Measurements from ENCODE around the gene CACNA2D2. TPM values are rescaled to one million over a fixed set of nuclear protein-coding genes. Genes with fewer than 3 reads are reported as not detected.
A peak's percentile ranks its signal among the peaks of the same experiment; 100 is the strongest.
"Not testable (repeated sequence)": the region's sequence is repeated elsewhere in the genome, so short reads cannot be mapped to it uniquely, and the experiment has no call there.

The CACNA2D2 gene
- total RNA-seq, 1 donor, result 1.5 TPM

- Histone ChIP-seq H3K4me1 (ENCODE audit: insufficient read depth, low read length) (peaks cover 7% of the 10 kb centered on the region), H3K4me3 (ENCODE audit: low read length) (no peak overlapping the region), H3K9me3 (ENCODE audit: low read depth, low read length) (no peaks in the 10 kb centered on the region), H3K27me3 (ENCODE audit: insufficient read depth, low read length) (no peaks in the 10 kb centered on the region)
Observed at GRCh38 chr3:50516440-50516871, 13.0 kb upstream of the CACNA2D2 start.

- Histone ChIP-seq H3K4me3 (ENCODE audit: low read length) (no peak overlapping the region), H3K9me3 (ENCODE audit: low read depth, low read length) (no peaks in the 10 kb centered on the region), H3K4me1 (ENCODE audit: insufficient read depth, low read length) (peaks cover 7% of the 10 kb centered on the region), H3K27me3 (ENCODE audit: insufficient read depth, low read length) (no peaks in the 10 kb centered on the region)
Observed at GRCh38 chr3:50515565-50516439, 12.4 kb upstream of the CACNA2D2 start.

- H3K9me3 ChIP-seq (ENCODE audit: low read depth, low read length); H3K27me3 ChIP-seq (ENCODE audit: insufficient read depth, low read length); H3K4me3 ChIP-seq (ENCODE audit: low read length); H3K4me1 ChIP-seq (ENCODE audit: insufficient read depth, low read length): not testable (repeated sequence)
Observed at GRCh38 chr3:50512908-50513307, 9.5 kb upstream of the CACNA2D2 start.

- peaks cover 7% of the 10 kb centered on the region for H3K4me1 ChIP-seq (ENCODE audit: insufficient read depth, low read length)
Observed at GRCh38 chr3:50512131-50512530, 8.7 kb upstream of the CACNA2D2 start.

GRCh38 chr3:50510325-50510724 lies 6.9 kb upstream of the CACNA2D2 start:
- Histone ChIP-seq H3K4me3 (ENCODE audit: low read length) (no peak overlapping the region), H3K9me3 (ENCODE audit: low read depth, low read length) (no peaks in the 10 kb centered on the region), H3K4me1 (ENCODE audit: insufficient read depth, low read length) (no peaks in the 10 kb centered on the region), H3K27me3 (ENCODE audit: insufficient read depth, low read length) (no peaks in the 10 kb centered on the region)

More at GRCh38 chr3:50512131-50512530, 8.7 kb upstream of the CACNA2D2 start:
- Histone ChIP-seq H3K27me3 (ENCODE audit: insufficient read depth, low read length) (no peaks in the 10 kb centered on the region), H3K9me3 (ENCODE audit: low read depth, low read length) (no peaks in the 10 kb centered on the region), H3K4me3 (ENCODE audit: low read length) (no peak overlapping the region)

GRCh38 chr3:50509715-50510114 lies 6.3 kb upstream of the CACNA2D2 start:
- Histone ChIP-seq H3K27me3 (ENCODE audit: insufficient read depth, low read length) (peaks cover under 1% of the 10 kb centered on the region), H3K4me1 (ENCODE audit: insufficient read depth, low read length) (no peaks in the 10 kb centered on the region), H3K9me3 (ENCODE audit: low read depth, low read length) (no peaks in the 10 kb centered on the region), H3K4me3 (ENCODE audit: low read length) (no peak overlapping the region)

- H3K4me3 ChIP-seq (ENCODE audit: low read length), result no peak overlapping the region
- H3K4me1 ChIP-seq (ENCODE audit: insufficient read depth, low read length), result peaks cover 4% of the 10 kb centered on the region
- H3K27me3 ChIP-seq (ENCODE audit: insufficient read depth, low read length), result peaks cover 10% of the 10 kb centered on the region
- H3K9me3 ChIP-seq (ENCODE audit: low read depth, low read length), result no peaks in the 10 kb centered on the region
Observed at GRCh38 chr3:50508821-50509220, 5.4 kb upstream of the CACNA2D2 start.

- Histone ChIP-seq H3K4me1 (ENCODE audit: insufficient read depth, low read length) (peaks cover 14% of the 10 kb centered on the region), H3K9me3 (ENCODE audit: low read depth, low read length) (no peaks in the 10 kb centered on the region), H3K27me3 (ENCODE audit: insufficient read depth, low read length) (peaks cover 21% of the 10 kb centered on the region)
Observed at GRCh38 chr3:50506169-50506568, 2.7 kb upstream of the CACNA2D2 start.

GRCh38 chr3:50504681-50505080 lies 1.2 kb upstream of the CACNA2D2 start:
- Histone ChIP-seq H3K4me3 (ENCODE audit: low read length) (no peak overlapping the region), H3K27me3 (ENCODE audit: insufficient read depth, low read length) (peaks cover 21% of the 10 kb centered on the region), H3K4me1 (ENCODE audit: insufficient read depth, low read length) (peaks cover 14% of the 10 kb centered on the region), H3K9me3 (ENCODE audit: low read depth, low read length) (no peaks in the 10 kb centered on the region)

More at GRCh38 chr3:50506169-50506568, 2.7 kb upstream of the CACNA2D2 start:
- H3K4me3 ChIP-seq (ENCODE audit: low read length), result no peak overlapping the region

GRCh38 chr3:50502584-50503423 lies 630 bp downstream of the CACNA2D2 start:
- peak overlapping the region; percentile 35 for H3K4me3 ChIP-seq (ENCODE audit: low read length)
- H3K9me3 ChIP-seq (ENCODE audit: low read depth, low read length), result no peaks in the 10 kb centered on the region

GRCh38 chr3:50502225-50502583 lies 1.2 kb downstream of the CACNA2D2 start:
- H3K27me3 ChIP-seq (ENCODE audit: insufficient read depth, low read length), result peaks cover 21% of the 10 kb centered on the region
- H3K4me1 ChIP-seq (ENCODE audit: insufficient read depth, low read length), result peaks cover 14% of the 10 kb centered on the region
- H3K9me3 ChIP-seq (ENCODE audit: low read depth, low read length), result no peaks in the 10 kb centered on the region
- H3K4me3 ChIP-seq (ENCODE audit: low read length), result no peak overlapping the region

More at GRCh38 chr3:50502584-50503423, 630 bp downstream of the CACNA2D2 start:
- Histone ChIP-seq H3K27me3 (ENCODE audit: insufficient read depth, low read length) (peaks cover 21% of the 10 kb centered on the region), H3K4me1 (ENCODE audit: insufficient read depth, low read length) (peaks cover 14% of the 10 kb centered on the region)

- Histone ChIP-seq H3K9me3 (ENCODE audit: low read depth, low read length) (no peaks in the 10 kb centered on the region), H3K4me3 (ENCODE audit: low read length) (no peak overlapping the region), H3K4me1 (ENCODE audit: insufficient read depth, low read length) (no peaks in the 10 kb centered on the region), H3K27me3 (ENCODE audit: insufficient read depth, low read length) (no peaks in the 10 kb centered on the region)
Observed at GRCh38 chr3:50495609-50496423, 7.6 kb downstream of the CACNA2D2 start.

GRCh38 chr3:50494126-50494525 lies 9.3 kb downstream of the CACNA2D2 start:
- no peaks in the 10 kb centered on the region for H3K9me3 ChIP-seq (ENCODE audit: low read depth, low read length)
- no peaks in the 10 kb centered on the region for H3K4me1 ChIP-seq (ENCODE audit: insufficient read depth, low read length)
- H3K27me3 ChIP-seq (ENCODE audit: insufficient read depth, low read length), result no peaks in the 10 kb centered on the region
- no peak overlapping the region for H3K4me3 ChIP-seq (ENCODE audit: low read length)

- no peak overlapping the region for H3K4me3 ChIP-seq (ENCODE audit: low read length)
Observed at GRCh38 chr3:50493623-50494022, 9.8 kb downstream of the CACNA2D2 start.

More at GRCh38 chr3:50493623-50494022, 9.8 kb downstream of the CACNA2D2 start:
- Histone ChIP-seq H3K27me3 (ENCODE audit: insufficient read depth, low read length) (no peaks in the 10 kb centered on the region), H3K4me1 (ENCODE audit: insufficient read depth, low read length) (no peaks in the 10 kb centered on the region), H3K9me3 (ENCODE audit: low read depth, low read length) (no peaks in the 10 kb centered on the region)
